NCI-H69 (cell line): ENCODE data around the gene GLB1L3.
A peak's percentile ranks its signal among the peaks of the same experiment; 100 is the strongest.
"Not testable (repeated sequence)": the region's sequence is repeated elsewhere in the genome, so short reads cannot be mapped to it uniquely, and the experiment has no call there.

Source experiments
- DNase-seq: peaks from one replicate; lab custom pipeline; 2025; lab: John Stamatoyannopoulos, UW

The GLB1L3 gene

DNA sequence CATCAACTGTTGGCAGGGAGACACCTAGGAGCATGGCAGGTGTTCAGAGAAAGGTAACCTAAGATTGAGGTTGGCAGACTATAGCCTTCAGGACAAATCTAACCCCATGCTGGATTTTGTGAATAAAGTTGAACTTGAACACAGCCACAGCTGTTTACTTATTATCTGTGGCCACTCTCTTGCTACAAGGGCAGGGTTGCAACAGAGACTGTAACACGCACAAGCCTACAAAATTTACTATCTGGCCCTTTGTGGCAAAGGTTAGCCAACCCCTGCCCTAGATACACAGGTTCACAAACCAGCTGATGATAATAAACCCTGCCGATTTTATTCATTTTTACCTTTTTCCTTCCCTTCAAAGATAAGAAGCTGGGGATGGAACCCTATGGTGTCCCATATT is 25.5 kb upstream of the GLB1L3 start:
- no peak for DNase-seq

DNA sequence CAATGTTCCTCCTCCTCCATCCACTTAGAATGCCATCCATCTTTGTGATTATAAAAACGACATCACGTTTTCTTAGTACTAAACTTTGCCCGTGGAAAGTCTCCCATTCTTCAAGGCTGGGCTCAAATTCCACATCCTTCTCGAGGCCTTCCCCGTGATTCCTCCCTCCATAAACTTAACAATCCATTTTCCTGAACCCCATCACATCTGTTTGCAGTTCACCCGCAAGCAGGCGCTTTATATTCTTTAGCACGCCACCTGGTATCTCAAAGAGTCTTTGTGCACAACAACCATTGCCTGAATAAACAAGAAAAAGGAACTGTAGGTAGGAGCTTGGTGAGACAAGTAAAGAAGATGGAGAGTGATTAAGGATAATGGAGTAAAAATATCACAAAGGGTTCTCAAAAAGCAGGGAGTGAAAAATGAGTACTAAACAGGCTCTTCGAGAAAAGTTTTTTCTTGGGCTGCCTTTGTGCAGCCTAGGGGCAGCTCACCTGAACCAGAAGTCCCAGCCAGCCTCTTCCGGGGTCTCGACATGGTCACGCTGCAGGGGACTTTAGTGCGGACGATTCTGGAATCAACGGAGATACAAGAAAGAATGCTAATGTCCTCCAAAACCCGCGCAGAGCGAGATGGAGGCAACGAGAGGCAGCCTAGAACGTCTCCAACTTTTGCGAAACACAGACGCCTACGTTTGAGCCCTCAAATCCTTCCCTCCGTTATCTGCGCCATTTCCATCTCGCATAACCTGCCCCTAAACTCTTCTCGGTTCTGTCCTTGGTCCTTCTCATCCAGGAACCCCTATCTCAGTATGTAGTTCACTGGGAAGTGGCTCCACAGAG is 23.6 kb upstream of the GLB1L3 start:
- peak; percentile 84 for DNase-seq

DNA sequence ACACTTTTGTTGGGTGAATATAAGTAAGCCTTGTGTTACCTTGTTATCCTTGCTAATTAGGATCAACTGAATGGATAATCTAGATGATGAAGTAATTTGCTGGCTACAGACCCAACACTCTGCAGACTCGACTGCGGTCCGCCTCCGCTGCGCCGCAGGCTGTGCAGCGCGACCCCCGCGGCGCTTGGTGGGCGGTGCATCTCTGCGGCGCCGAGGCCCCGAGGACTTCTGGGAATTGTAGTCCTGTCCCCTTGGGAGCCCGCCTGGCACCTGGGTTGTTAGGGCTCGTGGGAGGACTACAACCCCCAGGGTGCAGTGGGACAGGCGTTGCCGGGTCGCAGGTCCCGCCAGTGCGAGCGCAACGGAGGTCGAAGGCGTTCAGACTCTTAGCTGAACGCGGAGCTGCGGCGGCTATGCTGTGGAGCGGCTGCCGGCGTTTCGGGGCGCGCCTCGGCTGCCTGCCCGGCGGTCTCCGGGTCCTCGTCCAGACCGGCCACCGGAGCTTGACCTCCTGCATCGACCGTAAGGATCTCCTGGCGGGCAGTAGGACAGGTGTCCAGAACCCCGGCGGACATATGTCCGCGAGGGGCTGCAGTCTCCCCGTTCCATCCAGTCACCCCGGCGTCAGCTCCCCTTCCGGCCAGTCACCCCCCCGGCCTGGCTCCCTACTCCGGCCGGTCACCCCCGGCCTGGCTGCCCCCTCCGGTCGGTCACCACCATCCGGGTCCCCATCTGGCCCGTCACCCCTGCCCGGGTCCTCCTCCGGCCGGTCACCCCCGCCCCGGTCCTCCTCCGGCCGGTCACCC is 22.8 kb upstream of the GLB1L3 start, which contains the start of the genes ACAD8 and THYN1:
TSS of gene ACAD8 (plus strand) at position 381 of the 806 bp plus-strand sequence. CDS start at position 414, 33 bp downstream.
TSS of gene THYN1 (minus strand) at position 165 of the 806 bp plus-strand sequence. CDS start 470 bp downstream, outside the sequence.
- DNase-seq: peak; percentile 99

DNA sequence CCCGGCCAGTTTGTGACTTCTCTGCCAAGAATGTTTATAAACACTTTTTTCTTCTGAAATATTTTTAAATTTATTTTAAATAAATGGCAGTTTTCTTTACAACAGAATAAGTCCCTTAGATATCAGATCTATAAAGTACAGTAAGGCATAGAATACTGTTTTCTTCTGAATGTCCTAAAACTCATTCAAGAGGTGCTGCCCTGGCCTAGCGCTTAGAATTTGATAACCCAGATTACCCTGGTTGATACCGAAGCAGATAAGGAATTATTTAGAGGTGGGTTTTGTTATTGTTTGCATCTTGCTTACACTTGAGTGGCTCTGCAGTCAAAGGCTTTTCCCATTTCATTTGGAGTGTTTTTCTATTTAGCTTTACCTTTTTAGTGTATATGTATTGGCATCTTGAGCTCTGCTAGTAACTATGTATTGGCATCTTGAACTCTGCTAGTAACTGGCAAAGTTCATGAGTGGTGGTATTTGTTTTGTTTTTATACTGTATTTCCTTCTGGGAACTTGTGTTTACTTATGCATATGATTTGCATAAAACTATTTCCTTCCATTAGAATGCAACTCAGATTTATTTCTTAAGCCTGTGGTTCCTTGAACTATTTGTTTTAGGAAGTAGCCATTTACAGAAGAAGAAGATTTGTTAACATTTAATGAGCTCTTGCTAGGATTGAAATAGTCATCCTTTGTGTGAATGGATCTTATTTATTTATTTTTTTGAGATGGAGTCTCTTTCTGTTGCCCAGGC is 21.6 kb upstream of the GLB1L3 start:
- no peak for DNase-seq

DNA sequence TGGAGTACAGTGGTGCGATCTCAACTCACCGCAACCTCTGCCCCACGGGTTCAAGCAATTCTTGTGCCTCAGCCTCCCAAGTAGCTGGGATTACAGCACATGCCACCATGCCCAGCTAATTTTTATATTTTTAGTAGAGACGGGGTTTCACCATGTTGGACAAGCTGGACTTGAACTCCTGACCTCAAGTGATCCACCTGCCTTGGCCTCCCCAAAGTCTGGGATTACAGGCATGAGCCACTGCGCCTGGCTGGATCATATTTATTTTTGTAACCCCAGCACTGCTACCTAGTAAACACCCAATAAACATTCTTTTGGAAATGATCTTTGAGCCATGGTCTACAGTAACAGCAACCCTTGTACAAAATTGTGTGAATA is 21.0 kb upstream of the GLB1L3 start:
- not testable (repeated sequence) for DNase-seq

DNA sequence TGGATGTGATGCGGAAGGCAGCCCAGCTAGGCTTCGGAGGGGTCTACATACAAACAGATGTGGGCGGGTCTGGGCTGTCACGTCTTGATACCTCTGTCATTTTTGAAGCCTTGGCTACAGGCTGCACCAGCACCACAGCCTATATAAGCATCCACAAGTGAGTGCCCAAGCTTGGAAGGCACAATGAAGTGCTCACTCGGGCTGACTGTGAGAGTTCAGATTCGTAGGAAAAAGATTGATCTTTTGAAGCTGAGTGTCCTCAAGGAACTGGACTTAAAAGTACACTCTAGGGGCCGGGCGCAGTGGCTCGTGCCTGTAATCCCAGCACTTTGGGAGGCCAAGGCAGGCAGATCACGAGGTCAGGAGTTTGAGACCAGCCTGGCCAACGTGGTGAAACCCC is 19.1 kb upstream of the GLB1L3 start:
- no peak for DNase-seq

DNA sequence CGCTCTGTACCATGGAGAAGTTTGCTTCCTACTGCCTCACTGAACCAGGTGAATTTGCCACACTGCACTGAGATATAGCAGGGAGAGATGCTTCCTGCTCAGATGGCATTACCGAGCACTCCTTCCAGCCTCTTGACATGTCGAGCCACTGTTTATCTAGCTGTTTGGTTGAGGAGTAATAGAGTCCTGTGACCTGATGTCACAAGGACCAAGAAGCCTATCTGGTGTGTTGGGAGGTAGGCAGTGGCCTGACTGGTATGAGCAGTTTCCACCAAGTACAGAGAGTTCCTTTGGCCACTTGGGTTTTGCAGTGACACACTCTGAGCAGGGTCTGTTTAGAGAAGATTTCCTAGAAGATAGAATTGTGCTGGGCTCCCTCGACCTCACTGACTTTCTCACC is 17.6 kb upstream of the GLB1L3 start:
- no peak for DNase-seq

DNA sequence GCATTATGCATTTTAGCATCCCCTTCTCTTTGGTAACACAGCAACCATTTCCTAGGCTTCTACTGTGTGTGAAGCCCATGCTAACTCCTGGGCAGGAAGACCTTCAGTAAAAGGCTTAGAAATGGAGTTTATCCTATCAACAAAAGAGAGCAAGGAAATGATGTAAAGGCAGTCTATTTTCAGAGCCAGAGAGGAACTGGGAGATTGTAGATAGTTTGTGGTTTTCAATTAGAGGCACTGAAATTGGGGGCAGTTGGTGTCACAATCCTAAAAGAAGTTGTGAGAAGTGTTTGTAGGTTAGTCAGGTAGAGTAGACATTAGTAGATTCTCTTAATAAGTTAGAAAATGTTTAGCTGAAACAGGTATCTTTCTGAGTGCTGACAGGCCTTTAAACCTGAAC is 15.7 kb upstream of the GLB1L3 start:
- DNase-seq: no peak

DNA sequence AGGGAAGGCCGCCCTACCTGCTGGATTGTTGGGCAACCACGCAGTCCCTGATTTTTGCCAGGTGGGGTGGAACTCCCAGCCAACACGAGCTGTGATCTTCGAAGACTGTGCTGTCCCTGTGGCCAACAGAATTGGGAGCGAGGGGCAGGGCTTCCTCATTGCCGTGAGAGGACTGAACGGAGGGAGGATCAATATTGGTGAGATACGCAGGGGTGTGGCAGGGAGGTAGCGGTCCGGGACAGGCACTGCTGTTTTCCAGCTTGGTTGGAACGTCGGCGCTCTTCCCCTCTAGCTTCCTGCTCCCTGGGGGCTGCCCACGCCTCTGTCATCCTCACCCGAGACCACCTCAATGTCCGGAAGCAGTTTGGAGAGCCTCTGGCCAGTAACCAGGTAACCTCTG is 15.2 kb upstream of the GLB1L3 start:
- DNase-seq: no peak

DNA sequence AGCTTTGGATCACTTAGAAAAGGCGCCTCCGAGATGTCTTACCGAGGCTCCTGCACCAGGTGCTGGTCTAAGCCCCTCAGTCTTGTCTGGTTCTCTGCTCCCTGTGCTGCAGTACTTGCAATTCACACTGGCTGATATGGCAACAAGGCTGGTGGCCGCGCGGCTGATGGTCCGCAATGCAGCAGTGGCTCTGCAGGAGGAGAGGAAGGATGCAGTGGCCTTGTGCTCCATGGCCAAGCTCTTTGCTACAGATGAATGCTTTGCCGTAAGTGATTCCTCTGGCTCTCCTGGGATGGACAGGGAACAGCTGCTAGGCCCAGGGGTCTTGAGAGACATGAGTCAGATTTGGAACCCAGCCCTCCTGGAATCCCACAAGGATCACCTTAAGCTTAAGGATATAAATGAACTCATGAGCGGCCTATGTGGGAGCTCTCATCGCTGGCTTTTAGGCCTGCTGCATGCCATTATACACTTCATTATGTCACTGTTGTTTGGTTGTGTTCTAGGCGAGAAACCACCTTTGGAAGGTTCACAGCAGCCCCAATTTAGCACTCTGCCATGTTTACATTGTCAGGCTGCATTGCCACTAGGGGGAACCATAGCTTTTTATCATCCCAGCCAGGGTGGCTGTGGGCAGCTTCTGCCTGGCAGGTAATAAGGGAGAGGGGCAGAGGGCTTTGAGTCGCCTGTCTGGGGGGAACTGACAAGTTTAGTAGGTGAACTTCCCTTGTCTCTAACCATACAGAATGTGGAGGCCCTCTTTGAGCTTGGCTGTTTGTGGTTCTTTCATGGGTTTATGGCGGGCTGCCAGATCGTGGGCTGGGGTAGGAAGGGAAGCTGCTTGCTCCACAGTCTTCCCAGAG is 14.3 kb upstream of the GLB1L3 start:
- peak; percentile 65 for DNase-seq

DNA sequence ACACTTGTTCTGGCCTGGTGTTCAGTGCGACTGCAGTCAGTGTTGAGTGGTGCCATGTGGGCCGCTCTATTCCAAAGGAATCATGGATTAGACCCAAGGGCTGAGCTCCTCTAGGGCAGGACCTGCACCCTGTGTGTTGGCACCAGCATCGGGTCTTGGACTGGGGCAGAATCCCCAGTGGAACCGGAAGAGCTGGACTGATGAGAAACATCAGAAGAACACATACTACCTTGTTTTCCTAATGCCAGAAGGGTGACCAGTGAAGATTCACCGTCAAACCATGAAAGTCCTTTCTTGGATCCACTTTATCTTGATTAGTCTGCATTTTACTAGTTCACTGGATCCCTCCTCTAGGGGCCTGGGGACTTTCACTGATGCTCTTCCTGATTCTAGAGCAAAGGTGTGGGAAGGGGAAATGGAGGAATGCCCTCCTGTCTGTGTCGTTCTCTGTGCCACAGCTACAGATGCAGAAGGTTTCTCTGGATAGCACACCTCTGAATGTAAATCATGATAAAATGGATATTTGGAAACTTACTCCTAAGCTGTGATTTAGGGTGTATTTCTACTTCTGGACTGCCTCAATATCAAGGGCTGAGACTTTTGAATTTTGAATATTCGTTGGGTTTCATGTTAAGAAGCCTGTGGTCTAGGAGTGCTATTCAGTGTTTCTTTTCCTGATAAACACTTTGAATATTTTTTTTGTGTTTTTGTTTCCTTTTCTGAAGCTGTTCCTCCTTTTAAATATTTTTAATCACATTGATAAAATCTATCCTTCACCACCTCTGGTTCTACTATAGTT is 11.0 kb upstream of the GLB1L3 start:
- DNase-seq: no peak

DNA sequence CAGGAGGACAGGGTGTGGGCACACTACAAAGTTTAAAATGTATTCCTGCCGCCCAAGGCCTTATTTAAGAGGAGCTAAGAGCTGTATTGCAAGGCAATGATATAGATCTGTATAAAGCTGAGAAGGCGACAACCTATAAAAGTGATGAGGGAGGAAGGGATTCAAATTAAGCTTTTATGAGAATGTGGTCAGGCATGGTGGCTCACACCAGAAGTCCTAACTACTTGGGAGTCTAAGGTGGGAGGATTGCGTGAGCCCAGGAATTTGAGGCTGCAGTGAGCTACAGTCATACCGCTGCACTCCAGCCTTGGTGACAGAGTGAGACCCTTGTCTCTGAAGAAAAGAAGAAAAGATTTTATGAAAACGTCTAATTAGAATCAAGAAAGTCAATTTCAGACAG is 9.7 kb upstream of the GLB1L3 start:
- no peak for DNase-seq

DNA sequence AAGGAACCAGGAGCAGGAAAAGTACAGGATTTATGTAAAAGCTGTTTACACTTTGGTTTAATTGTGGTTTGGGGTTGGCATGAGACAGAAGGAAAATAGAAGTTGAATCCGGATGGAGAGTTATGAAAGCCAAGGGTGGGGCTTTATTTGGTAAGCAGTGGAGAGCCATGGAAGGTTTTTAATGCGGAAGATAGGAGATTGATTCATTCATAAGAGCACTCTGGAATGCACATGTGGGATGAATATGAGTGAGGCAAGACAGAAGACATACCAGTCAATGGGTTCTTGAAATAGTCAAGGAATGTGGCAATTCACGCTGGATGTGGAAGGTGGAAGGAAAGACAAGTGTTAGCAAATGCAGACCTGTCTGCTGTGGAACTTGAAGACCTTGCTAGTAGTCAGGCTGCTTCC is 9.3 kb upstream of the GLB1L3 start:
- DNase-seq: no peak

DNA sequence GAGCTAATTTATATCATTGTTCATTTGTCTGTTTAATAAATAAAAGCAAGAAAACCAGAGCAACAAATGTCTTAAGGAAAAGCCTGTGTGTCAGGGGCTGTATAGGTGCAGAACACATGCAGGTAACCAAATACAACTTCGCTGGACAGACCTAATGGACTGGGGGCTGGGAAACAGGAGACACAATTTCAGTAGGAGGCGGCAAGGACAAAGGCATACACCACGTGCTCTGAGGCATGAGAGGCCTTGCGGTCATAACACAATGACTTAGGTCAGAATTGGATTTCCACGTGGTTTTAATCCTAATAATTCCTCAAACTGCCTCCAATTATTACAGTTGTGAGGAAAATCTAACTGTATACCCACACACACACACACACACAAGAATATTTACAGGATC is 8.7 kb upstream of the GLB1L3 start:
- DNase-seq: no peak

DNA sequence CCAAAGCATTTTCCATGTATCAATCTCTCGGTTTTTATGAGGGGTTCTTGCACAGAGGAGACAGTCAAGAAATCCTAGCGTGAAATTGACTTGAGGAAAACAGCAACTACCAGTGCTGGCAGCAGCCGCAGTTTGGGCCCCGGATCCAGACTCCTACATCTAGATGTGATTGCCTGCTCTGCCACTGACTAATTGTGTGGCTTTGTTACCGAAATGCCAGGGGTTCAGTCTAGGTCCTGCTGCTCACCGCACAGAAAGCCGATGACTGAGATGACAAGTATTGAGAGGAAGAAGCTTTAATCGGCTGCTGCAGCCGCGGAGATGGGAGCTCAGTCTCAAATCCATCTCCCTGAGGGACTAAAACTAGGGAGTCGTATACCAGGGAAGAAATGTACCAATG is 8.2 kb upstream of the GLB1L3 start:
- no peak for DNase-seq

DNA sequence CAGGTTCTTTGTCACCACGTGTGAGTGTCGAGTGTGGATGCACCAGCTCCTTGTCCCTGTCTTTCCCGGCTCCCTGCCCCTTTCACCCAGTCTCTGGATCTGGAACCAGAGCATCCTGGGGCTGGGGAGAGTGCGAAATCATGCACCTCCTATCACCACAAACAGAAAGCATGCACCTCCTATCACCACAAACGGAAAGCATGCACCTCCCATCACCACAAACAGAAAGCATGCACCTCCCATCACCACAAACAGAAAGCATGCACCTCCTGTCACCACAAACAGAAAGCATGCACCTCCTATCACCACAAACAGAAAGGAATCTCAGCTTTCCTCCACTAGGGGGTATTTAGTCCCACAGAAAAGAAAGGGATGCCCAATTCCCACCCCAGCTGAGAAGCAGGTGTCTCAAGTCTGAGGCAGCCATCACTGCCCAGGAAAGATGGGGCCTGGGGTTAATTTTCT is 5.9 kb upstream of the GLB1L3 start:
- DNase-seq: peak; percentile 59

DNA sequence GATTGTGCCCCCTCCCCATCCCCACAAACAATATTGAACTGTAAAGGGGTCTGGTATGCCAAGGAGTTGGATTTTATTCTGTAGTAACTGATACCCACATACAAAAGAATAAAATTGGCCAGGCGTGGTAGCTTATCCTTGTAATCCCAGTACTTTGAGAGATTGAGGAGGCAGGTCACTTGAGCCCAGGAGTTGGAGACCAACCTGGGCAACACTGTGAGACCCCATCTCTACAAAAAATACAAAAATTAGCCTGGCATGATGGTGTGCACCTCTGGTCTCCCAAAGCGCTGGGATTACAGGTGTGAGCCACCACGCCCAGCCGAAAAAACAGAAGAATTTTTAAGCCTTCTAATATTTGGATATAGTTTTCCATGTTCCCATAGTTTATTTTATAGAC is 4.2 kb upstream of the GLB1L3 start:
- DNase-seq: no peak

DNA sequence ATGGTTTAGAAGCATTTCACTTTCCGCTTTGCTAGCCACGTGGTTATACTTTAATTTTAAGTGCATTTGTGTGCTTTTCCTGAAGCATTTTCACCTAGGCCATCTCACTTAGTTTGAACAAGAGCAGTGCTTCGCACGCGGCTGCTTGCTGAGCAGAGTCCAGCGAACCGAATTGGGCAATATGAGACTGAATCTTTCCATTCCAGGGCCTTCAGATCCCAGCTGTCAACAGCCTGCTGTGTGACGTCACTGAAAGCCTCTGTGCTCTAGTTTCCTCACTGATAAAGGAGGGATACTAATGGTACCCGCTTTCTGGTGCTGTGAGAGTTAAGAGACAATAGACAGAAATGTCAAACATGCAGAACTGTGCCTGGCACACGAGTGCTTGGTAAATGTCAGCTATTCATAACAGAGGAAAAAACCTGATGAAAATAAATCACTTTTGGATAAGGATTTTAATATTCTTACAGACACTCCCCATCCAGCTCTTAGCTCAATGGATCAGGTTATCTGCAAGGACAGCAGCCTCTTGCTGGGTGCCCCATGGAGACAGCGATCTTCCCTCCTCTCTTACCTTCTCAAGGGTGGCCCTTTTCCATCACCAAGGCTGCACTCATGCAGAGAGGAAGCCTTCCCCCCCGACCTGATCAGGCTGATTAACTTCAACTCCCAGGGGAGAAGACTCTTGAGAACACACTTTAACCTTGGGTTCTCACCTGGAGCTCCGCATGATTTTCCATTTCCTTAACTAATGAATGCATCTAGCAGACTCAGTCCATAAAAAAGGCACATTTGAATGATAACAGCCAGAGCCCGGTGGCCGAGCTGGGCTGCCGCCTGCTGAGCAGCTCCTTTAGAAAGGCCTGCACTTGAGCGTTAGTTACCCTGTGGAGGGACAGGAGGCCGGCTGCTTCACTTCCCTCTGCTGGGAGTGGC is 3.5 kb upstream of the GLB1L3 start:
- DNase-seq: peak; percentile 49

DNA sequence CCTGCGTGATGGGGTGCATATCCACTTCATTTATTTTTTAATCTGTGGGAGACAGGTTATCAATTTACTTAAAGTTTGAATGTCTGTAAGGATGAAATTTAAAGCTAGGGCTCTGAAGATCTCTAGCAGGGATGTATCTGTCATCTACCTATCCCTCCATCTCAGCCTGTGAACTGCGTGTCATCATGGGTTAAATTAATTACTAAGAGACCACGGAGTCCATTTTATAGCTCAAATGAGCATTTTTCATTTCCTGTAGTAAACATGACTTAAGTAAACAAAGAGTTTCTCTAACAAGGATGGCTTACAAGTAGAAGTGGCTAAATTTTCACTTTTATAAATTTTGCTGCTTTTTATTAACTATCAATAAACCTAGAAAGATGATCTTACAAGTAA is 2.9 kb upstream of the GLB1L3 start:
- DNase-seq: no peak
